WI38 (cell line): ENCODE results near the gene FADS2.

ENCODE experiments used
- H3K4me3 ChIP-seq: 2 replicates; pipeline ENCODE4 v1.5.1; 2011; ENCODE audit warnings: low read depth, mild to moderate bottlenecking, control low read depth, low read length
- CTCF ChIP-seq: IDR thresholded peaks from 2 replicates; pipeline ENCODE4 v1.5.1; 2012; ENCODE audit warnings: low read depth, mild to moderate bottlenecking, control low read depth, low read length

FADS2 gene

DNA sequence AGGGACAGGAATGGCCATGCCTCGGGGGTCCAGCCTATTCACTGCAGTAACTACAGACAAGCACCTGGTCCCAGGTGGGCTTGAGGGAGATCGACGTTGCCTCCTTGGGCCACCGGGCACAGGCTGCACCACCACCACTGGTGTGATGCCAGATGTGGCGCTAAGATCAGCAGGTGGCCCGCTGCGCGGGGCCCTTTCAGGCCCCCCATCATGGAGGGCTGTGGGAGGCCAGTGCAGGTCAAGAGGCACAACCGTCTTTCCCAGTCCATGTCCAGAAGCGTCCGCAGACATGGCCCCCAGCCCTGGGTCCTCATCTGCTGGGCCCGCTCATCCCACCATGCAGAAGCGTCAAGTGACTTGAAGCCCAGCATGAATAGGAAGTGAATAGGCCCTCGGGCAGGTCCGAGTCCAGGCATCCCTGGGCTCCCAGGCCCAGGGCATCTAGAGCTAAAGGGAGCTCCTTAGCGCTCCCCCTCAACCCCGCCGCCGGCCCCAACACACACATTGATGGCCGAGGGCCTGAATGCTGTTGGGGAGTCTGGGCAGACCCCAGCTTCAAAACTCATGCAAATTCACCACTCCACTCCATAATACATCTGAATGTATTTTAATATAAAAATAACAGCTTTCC, 45.0 kb downstream of the FADS2 start:
- no peak overlapping the region for H3K4me3 ChIP-seq
- TF ChIP-seq CTCF, result no peak

- no peak overlapping the region for H3K4me3 ChIP-seq
- no peak for TF ChIP-seq CTCF
Observed at GRCh38 chr11:61873588-61874376, 45.7 kb downstream of the FADS2 start.

DNA sequence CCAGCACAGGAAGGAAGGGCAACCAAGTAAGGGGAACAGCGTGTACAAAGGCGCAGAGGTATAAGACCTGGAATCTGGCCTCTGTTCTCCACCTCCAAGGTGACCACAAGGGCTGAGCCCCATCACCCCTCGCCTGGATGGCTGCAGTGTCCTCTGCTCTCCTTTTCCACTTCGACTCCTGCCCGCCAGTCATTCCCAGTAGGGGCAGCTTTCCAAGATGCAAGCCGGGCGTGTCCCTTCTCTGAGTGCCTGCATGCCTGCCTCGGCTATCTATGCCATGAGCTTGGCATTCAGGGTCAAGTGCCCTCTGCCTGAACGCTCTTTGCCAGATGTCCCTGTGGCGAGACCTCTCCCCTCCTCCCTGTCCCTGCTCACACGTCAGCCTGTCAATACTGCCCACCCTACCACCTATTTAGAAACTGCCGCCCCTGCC, 46.3 kb downstream of the FADS2 start:
- no peak for TF ChIP-seq CTCF
- H3K4me3 ChIP-seq, result no peak overlapping the region

DNA sequence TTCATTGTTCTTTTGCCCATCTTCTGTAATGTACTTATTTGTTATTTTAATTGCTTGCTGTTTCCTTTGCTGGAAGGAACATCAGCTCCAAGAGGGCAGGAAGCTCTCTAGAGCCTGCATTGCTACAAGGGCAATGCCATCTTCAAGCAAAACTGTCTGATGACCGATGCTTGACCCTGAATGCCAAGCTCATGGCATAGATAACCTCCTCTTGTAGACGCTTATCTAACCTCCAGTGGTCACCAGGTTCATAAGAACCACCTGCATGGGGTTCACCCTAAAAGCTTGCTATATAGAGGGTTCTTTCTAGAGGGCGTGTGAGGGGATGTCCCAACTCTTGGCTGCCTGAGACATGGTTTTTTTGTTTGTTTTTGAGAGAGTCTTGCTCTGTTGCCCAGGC, 46.8 kb downstream of the FADS2 start:
- no peak for TF ChIP-seq CTCF
- H3K4me3 ChIP-seq, result no peak overlapping the region

DNA sequence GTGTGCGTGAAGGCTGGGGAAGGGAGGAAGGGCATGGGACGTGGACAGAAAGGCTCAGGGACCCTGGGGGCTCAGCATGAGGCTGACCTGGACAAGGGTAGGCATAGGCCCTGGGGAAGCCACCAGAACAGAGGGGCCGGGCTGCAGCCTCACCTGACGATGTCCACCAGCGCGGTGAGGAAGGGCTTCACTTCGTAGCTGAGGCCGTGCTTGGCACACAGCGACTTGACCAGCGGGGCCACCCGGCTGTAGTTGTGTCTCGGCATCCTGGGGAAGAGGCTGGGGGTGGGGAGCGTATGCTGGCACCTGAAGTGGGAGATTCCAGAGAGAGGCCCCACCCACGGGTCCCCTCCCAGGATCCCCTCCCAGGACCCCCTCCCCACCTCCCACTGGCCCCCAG, 47.6 kb downstream of the FADS2 start:
- no peak overlapping the region for H3K4me3 ChIP-seq
- TF ChIP-seq CTCF, result no peak

- no peak for TF ChIP-seq CTCF
- H3K4me3 ChIP-seq, result no peak overlapping the region
Observed at GRCh38 chr11:61879152-61879551, 51.1 kb downstream of the FADS2 start.

- TF ChIP-seq CTCF, result no peak
- H3K4me3 ChIP-seq, result no peak overlapping the region
Observed at GRCh38 chr11:61880031-61880430, 51.9 kb downstream of the FADS2 start.
